Lower leg skin (tissue), 3 donors: Measurements from ENCODE around the gene VSIG1.

ENCODE experiments used
- CTCF ChIP-seq, 3 donors: fragments of 450-650 bp; IDR thresholded peaks; one replicate each; pipeline ENCODE4 v1.5.1; 2016; ENCODE audit warnings: antibody characterized with exemption in 3 of 3, mild to moderate bottlenecking in 3 of 3, moderate library complexity in 2 of 3
- POLR2A ChIP-seq, 2 donors: fragments of 450-650 bp; IDR thresholded peaks; one replicate each; pipeline ENCODE4 v1.6.1; 2016 to 2017; ENCODE audit warnings: antibody characterized with exemption in 2 of 2, mild to moderate bottlenecking in 1 of 2, moderate library complexity in 1 of 2

GRCh38 chrX:108000751-108001150, 44.1 kb upstream of the VSIG1 start:
- TF ChIP-seq CTCF (IDR thresholded peaks at IDR 0.05) (no peak), POLR2A (IDR thresholded peaks at IDR 0.05) (no peak)
